GM23338 (cell line): Measurements from ENCODE around the gene SLC25A11. TPM values are rescaled to one million over a fixed set of nuclear protein-coding genes. Genes with fewer than 3 reads are reported as not detected.

Source experiments
- ATAC-seq: fragments of 200-7000 bp; cut with Tn5 transposase; 3 replicates; pipeline ENCODE4 v1.9.1; 2020
- DNase-seq: peaks from one replicate; pipeline ENCODE4 v3.0.0-alpha.2; 2015; ENCODE audit warnings: low spot score
- H2AFZ ChIP-seq: fragments of 200-600 bp; sonication (generic); 2 replicates; pipeline ENCODE4 v1.8.0; 2016; ENCODE audit warnings: antibody characterized with exemption, mild to moderate bottlenecking, moderate library complexity
- H3F3A ChIP-seq: fragments of 200-600 bp; sonication (generic); replicated peaks from 2 replicates; pipeline ENCODE4 v1.8.0; 2017; ENCODE audit warnings: antibody characterized with exemption, mixed run types, low read depth
- H3K27ac ChIP-seq: fragments of 200-600 bp; sonication (generic); 2 replicates; pipeline ENCODE4 v1.6.1; 2016; ENCODE audit warnings: low read depth
- H3K27me3 ChIP-seq: fragments of 200-600 bp; sonication (generic); 2 replicates; pipeline ENCODE4 v1.8.0; 2016; ENCODE audit warnings: mild to moderate bottlenecking, mixed run types, moderate library complexity; ENCODE audit not compliant: insufficient read depth
- H3K36me3 ChIP-seq: fragments of 200-600 bp; sonication (generic); 2 replicates; pipeline ENCODE4 v1.8.0; 2016; ENCODE audit warnings: mild to moderate bottlenecking; ENCODE audit not compliant: insufficient read depth
- H3K4me1 ChIP-seq: fragments of 200-600 bp; sonication (generic); 2 replicates; pipeline ENCODE4 v1.8.0; 2016; ENCODE audit warnings: mild to moderate bottlenecking, moderate library complexity; ENCODE audit not compliant: insufficient read depth
- H3K4me2 ChIP-seq: fragments of 200-600 bp; sonication (generic); 2 replicates; pipeline ENCODE4 v1.7.1; 2017; ENCODE audit warnings: mixed run types
- H3K4me3 ChIP-seq: fragments of 200-600 bp; sonication (generic); 2 replicates; pipeline ENCODE4 v1.6.1; 2016; ENCODE audit warnings: mixed run types
- H3K79me2 ChIP-seq: fragments of 200-600 bp; sonication (generic); replicated peaks from 2 replicates; pipeline ENCODE4 v1.8.0; 2017; ENCODE audit warnings: mild to moderate bottlenecking; ENCODE audit not compliant: insufficient read depth
- H3K9me2 ChIP-seq: fragments of 200-600 bp; sonication (generic); 2 replicates; pipeline ENCODE4 v1.8.0; 2017; ENCODE audit not compliant: insufficient read depth
- H4K20me1 ChIP-seq: fragments of 200-600 bp; sonication (generic); replicated peaks from 2 replicates; pipeline ENCODE4 v1.8.0; 2017; ENCODE audit warnings: mild to moderate bottlenecking; ENCODE audit not compliant: insufficient read depth
- H3K27ac Mint-ChIP-seq: 2 replicates; pipeline ENCODE4 v1.8.0; 2020; ENCODE audit warnings: inconsistent platforms, mild to moderate bottlenecking, moderate library complexity, mixed read lengths
- H3K27me3 Mint-ChIP-seq: 3 replicates; pipeline ENCODE4 v1.8.0; 2022; ENCODE audit warnings: low read depth, mild to moderate bottlenecking, moderate library complexity, mixed read lengths, inconsistent platforms; ENCODE audit not compliant: insufficient read depth, poor library complexity
- H3K36me3 Mint-ChIP-seq: 3 replicates; pipeline ENCODE4 v1.8.0; 2021; ENCODE audit warnings: low read depth, mild to moderate bottlenecking, inconsistent platforms, moderate library complexity, mixed read lengths
- H3K4me1 Mint-ChIP-seq: 3 replicates; pipeline ENCODE4 v1.8.0; 2020; ENCODE audit warnings: mild to moderate bottlenecking, inconsistent platforms, mixed read lengths
- H3K4me3 Mint-ChIP-seq: 3 replicates; pipeline ENCODE4 v1.8.0; 2021; ENCODE audit warnings: moderate library complexity, mild to moderate bottlenecking, inconsistent platforms, mixed read lengths
- H3K9me3 Mint-ChIP-seq: 3 replicates; pipeline ENCODE4 v1.8.0; 2020; ENCODE audit warnings: moderate library complexity, mild to moderate bottlenecking, inconsistent platforms, mixed read lengths
- CREB1 ChIP-seq: fragments of 250-450 bp; sonication (Bioruptor Pico); IDR thresholded peaks from 2 replicates; pipeline ENCODE4 v1.5.0; 2020; ENCODE audit warnings: low read depth, mild to moderate bottlenecking, moderate library complexity
- EZH2 ChIP-seq: fragments of 200-600 bp; sonication (generic); IDR thresholded peaks from one replicate; pipeline ENCODE4 v1.8.0; 2017; ENCODE audit warnings: antibody characterized with exemption, mild to moderate bottlenecking, low read depth; ENCODE audit not compliant: unreplicated experiment
- EZH2phosphoT487 ChIP-seq: fragments of 200-600 bp; sonication (generic); IDR thresholded peaks from one replicate; pipeline ENCODE4 v1.8.1; 2018; ENCODE audit warnings: antibody characterized with exemption; ENCODE audit not compliant: unreplicated experiment
- JUNB ChIP-seq: IDR thresholded peaks from one replicate; pipeline ENCODE4 v1.6.1; 2016; ENCODE audit warnings: antibody characterized with exemption; ENCODE audit not compliant: unreplicated experiment
- NANOG ChIP-seq: IDR thresholded peaks from 2 replicates; pipeline ENCODE4 v1.6.1; 2016; ENCODE audit warnings: antibody characterized with exemption, borderline replicate concordance
- POLR2AphosphoS5 ChIP-seq: IDR thresholded peaks from 2 replicates; pipeline ENCODE4 v1.6.1; 2016; ENCODE audit warnings: antibody characterized with exemption, low read depth
- STAT1 ChIP-seq: IDR thresholded peaks from one replicate; pipeline ENCODE4 v1.6.1; 2016; ENCODE audit warnings: antibody characterized with exemption; ENCODE audit not compliant: unreplicated experiment
- ZNF114 ChIP-seq: fragments of 250-450 bp; sonication (Bioruptor Pico); IDR thresholded peaks from 2 replicates; pipeline ENCODE4 v1.5.0; 2020; ENCODE audit warnings: mild to moderate bottlenecking, moderate library complexity
- ZNF331 ChIP-seq: fragments of 250-450 bp; sonication (Bioruptor Pico); IDR thresholded peaks from 2 replicates; pipeline ENCODE4 v1.5.0; 2020; ENCODE audit warnings: low read depth, mild to moderate bottlenecking, moderate library complexity
- polyA plus RNA-seq: library from polyadenylated mRNA; unstranded; fragments of >200 nt; fragmentation: Nextera tagmentation; extraction: Ambion mirVana; gene quantifications from 2 replicates; pipeline ENCODE4 v1.2.1, GENCODE V29; 2016
- total RNA-seq: library from RNA; depleted of rRNA; stranded (reverse); fragments of >200 nt; shearing (Covaris generic); gene quantifications from 2 replicates; pipeline ENCODE4 v1.2.3, GENCODE V29; 2014
- TF ChIP-seq, protein P1 (sequence below): fragments of 250-450 bp; sonication (Bioruptor Pico); IDR thresholded peaks from 2 replicates; pipeline ENCODE4 v1.5.0; 2020; ENCODE audit warnings: mild to moderate bottlenecking, moderate library complexity
- TF ChIP-seq, protein P2 (sequence below): IDR thresholded peaks from one replicate; pipeline ENCODE4 v1.6.1; 2018; ENCODE audit warnings: antibody characterized with exemption; ENCODE audit not compliant: unreplicated experiment
- TF ChIP-seq, protein P3 (sequence below), 2 experiments: fragments of 200-600 bp in 1 of 2; sonication (generic) in 1 of 2; conservative IDR thresholded peaks; 2 replicates each; pipeline versions ENCODE4 v1.5.1 to v1.6.1; 2016 to 2017; ENCODE audit warnings: antibody characterized with exemption in 2 of 2, low read depth in 2 of 2, mild to moderate bottlenecking in 2 of 2, moderate library complexity in 1 of 2
- TF ChIP-seq, protein P4 (sequence below): IDR thresholded peaks from 2 replicates; pipeline ENCODE4 v1.6.1; 2016; ENCODE audit warnings: antibody characterized with exemption

The SLC25A11 gene
- total and polyA plus RNA-seq, 2 experiments from 2014 or later: 37.8 to 73.6 TPM

DNA sequence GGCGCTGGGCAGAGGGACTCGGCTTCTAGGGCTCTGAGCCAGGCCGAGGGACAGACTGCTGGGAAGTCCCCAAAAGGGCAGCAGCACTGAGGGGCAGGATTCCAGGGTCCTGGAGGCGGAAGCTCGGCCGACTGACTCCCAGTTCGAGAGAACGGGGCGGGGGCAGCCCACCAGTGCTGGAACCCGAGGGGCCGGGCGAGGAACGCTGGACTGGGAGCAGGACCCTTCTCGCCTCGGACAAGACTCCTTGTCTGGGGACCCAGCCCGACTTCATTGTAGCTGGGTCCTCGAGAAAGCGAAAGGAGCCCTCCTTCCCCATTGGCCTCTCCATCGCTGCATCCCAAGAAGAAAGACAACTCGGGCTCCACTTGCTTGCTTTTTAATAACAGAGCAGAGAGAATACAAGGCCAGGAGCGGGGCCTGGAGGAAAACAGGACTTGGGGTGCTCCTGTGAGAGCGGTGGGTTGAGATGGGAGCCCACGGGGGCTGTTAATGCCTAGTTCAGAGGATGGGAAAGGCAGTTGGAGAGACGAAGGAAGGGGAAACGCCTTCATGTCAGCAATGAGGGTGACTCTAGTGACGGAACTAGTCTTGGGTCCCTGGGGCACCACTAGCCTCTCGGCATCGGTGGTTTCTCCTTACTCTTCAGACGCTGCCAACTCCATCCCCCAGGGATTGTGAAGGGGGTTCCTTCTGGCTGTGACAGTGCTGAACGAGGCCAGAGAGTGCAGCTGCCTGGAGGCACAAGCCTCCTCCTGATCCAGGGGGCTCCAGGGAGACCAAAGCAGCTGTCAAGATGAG, 48.1 kb upstream of the SLC25A11 start:
- 0 out of 2 replicates have a peak overlapping the region, but pooled peaks have one; percentile 19 for H3K27ac ChIP-seq
- peak overlapping the region; percentile 97 for H2AFZ ChIP-seq
- peak overlapping the region; percentile 87 for H3K4me3 ChIP-seq
- H3K36me3 ChIP-seq: no peaks in the 10 kb centered on the region
- Mint-ChIP-seq H3K9me3 (no peaks in the 10 kb centered on the region; the same call in 2 of the 3 replicates), H3K4me3 (peak overlapping the region; percentile 84), H3K36me3 (no peaks in the 10 kb centered on the region), H3K27ac (no peak overlapping the region), H3K4me1 (peaks cover 26% of the 10 kb centered on the region), H3K27me3 (peaks cover 32% of the 10 kb centered on the region)
- peak overlapping the region; percentile 97 for H3K4me2 ChIP-seq
- DNase-seq: no peak
- H3K27me3 ChIP-seq: 0 out of 2 replicates have a peak, but pooled peaks cover 8% of the 10 kb centered on the region
- TF ChIP-seq CREB1 (CRISPR knock-in tag): no peak
- TF ChIP-seq, protein P1, sequence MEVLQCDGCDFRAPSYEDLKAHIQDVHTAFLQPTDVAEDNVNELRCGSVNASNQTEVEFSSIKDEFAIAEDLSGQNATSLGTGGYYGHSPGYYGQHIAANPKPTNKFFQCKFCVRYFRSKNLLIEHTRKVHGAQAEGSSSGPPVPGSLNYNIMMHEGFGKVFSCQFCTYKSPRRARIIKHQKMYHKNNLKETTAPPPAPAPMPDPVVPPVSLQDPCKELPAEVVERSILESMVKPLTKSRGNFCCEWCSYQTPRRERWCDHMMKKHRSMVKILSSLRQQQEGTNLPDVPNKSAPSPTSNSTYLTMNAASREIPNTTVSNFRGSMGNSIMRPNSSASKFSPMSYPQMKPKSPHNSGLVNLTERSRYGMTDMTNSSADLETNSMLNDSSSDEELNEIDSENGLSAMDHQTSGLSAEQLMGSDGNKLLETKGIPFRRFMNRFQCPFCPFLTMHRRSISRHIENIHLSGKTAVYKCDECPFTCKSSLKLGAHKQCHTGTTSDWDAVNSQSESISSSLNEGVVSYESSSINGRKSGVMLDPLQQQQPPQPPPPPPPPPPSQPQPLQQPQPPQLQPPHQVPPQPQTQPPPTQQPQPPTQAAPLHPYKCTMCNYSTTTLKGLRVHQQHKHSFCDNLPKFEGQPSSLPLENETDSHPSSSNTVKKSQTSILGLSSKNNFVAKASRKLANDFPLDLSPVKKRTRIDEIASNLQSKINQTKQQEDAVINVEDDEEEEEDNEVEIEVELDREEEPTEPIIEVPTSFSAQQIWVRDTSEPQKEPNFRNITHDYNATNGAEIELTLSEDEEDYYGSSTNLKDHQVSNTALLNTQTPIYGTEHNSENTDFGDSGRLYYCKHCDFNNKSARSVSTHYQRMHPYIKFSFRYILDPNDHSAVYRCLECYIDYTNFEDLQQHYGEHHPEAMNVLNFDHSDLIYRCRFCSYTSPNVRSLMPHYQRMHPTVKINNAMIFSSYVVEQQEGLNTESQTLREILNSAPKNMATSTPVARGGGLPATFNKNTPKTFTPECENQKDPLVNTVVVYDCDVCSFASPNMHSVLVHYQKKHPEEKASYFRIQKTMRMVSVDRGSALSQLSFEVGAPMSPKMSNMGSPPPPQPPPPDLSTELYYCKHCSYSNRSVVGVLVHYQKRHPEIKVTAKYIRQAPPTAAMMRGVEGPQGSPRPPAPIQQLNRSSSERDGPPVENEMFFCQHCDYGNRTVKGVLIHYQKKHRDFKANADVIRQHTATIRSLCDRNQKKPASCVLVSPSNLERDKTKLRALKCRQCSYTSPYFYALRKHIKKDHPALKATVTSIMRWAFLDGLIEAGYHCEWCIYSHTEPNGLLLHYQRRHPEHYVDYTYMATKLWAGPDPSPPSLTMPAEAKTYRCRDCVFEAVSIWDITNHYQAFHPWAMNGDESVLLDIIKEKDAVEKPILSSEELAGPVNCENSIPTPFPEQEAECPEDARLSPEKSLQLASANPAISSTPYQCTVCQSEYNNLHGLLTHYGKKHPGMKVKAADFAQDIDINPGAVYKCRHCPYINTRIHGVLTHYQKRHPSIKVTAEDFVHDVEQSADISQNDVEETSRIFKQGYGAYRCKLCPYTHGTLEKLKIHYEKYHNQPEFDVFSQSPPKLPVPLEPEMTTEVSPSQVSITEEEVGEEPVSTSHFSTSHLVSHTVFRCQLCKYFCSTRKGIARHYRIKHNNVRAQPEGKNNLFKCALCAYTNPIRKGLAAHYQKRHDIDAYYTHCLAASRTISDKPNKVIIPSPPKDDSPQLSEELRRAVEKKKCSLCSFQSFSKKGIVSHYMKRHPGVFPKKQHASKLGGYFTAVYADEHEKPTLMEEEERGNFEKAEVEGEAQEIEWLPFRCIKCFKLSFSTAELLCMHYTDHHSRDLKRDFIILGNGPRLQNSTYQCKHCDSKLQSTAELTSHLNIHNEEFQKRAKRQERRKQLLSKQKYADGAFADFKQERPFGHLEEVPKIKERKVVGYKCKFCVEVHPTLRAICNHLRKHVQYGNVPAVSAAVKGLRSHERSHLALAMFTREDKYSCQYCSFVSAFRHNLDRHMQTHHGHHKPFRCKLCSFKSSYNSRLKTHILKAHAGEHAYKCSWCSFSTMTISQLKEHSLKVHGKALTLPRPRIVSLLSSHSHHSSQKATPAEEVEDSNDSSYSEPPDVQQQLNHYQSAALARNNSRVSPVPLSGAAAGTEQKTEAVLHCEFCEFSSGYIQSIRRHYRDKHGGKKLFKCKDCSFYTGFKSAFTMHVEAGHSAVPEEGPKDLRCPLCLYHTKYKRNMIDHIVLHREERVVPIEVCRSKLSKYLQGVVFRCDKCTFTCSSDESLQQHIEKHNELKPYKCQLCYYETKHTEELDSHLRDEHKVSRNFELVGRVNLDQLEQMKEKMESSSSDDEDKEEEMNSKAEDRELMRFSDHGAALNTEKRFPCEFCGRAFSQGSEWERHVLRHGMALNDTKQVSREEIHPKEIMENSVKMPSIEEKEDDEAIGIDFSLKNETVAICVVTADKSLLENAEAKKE: no peak
- no peak for TF ChIP-seq ZNF331
- TF ChIP-seq, protein P2, sequence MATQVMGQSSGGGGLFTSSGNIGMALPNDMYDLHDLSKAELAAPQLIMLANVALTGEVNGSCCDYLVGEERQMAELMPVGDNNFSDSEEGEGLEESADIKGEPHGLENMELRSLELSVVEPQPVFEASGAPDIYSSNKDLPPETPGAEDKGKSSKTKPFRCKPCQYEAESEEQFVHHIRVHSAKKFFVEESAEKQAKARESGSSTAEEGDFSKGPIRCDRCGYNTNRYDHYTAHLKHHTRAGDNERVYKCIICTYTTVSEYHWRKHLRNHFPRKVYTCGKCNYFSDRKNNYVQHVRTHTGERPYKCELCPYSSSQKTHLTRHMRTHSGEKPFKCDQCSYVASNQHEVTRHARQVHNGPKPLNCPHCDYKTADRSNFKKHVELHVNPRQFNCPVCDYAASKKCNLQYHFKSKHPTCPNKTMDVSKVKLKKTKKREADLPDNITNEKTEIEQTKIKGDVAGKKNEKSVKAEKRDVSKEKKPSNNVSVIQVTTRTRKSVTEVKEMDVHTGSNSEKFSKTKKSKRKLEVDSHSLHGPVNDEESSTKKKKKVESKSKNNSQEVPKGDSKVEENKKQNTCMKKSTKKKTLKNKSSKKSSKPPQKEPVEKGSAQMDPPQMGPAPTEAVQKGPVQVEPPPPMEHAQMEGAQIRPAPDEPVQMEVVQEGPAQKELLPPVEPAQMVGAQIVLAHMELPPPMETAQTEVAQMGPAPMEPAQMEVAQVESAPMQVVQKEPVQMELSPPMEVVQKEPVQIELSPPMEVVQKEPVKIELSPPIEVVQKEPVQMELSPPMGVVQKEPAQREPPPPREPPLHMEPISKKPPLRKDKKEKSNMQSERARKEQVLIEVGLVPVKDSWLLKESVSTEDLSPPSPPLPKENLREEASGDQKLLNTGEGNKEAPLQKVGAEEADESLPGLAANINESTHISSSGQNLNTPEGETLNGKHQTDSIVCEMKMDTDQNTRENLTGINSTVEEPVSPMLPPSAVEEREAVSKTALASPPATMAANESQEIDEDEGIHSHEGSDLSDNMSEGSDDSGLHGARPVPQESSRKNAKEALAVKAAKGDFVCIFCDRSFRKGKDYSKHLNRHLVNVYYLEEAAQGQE: no peak
- TF ChIP-seq, protein P3, sequence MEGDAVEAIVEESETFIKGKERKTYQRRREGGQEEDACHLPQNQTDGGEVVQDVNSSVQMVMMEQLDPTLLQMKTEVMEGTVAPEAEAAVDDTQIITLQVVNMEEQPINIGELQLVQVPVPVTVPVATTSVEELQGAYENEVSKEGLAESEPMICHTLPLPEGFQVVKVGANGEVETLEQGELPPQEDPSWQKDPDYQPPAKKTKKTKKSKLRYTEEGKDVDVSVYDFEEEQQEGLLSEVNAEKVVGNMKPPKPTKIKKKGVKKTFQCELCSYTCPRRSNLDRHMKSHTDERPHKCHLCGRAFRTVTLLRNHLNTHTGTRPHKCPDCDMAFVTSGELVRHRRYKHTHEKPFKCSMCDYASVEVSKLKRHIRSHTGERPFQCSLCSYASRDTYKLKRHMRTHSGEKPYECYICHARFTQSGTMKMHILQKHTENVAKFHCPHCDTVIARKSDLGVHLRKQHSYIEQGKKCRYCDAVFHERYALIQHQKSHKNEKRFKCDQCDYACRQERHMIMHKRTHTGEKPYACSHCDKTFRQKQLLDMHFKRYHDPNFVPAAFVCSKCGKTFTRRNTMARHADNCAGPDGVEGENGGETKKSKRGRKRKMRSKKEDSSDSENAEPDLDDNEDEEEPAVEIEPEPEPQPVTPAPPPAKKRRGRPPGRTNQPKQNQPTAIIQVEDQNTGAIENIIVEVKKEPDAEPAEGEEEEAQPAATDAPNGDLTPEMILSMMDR (conservative IDR thresholded peaks at IDR 0.05; ENCODE audit: low read depth in 2 of 2): no peak
- no peak for TF ChIP-seq JUNB
- TF ChIP-seq STAT1: no peak
- no peak for TF ChIP-seq POLR2AphosphoS5
- no peak for TF ChIP-seq EZH2
- TF ChIP-seq ZNF114 (CRISPR knock-in tag): no peak
- TF ChIP-seq EZH2phosphoT487: no peak
- no peak for TF ChIP-seq NANOG
- TF ChIP-seq, protein P4, sequence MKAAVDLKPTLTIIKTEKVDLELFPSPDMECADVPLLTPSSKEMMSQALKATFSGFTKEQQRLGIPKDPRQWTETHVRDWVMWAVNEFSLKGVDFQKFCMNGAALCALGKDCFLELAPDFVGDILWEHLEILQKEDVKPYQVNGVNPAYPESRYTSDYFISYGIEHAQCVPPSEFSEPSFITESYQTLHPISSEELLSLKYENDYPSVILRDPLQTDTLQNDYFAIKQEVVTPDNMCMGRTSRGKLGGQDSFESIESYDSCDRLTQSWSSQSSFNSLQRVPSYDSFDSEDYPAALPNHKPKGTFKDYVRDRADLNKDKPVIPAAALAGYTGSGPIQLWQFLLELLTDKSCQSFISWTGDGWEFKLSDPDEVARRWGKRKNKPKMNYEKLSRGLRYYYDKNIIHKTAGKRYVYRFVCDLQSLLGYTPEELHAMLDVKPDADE: no peak
- H3K79me2 ChIP-seq: no peaks in the 10 kb centered on the region
- no peaks in the 10 kb centered on the region for H3K9me2 ChIP-seq
- peaks cover 11% of the 10 kb centered on the region; the same call in 1 of the 2 replicates for H3F3A ChIP-seq
- H3K4me1 ChIP-seq: peaks cover 15% of the 10 kb centered on the region
- ATAC-seq: no peak
- H4K20me1 ChIP-seq: no peaks in the 10 kb centered on the region
